Placental epithelial cell (primary cell): ENCODE measurements around the gene ATP7B. TPM values are rescaled to one million over a fixed set of nuclear protein-coding genes. Genes with fewer than 3 reads are reported as not detected.

Source experiments
- total RNA-seq: library from RNA; depleted of rRNA; stranded (reverse); fragments of >200 nt; gene quantifications from 2 replicates; pipeline ENCODE4 v1.2.3, GENCODE V29; 2012

The ATP7B gene
- total RNA-seq, result 18.2 and 26.3 TPM in 2 replicates

DNA sequence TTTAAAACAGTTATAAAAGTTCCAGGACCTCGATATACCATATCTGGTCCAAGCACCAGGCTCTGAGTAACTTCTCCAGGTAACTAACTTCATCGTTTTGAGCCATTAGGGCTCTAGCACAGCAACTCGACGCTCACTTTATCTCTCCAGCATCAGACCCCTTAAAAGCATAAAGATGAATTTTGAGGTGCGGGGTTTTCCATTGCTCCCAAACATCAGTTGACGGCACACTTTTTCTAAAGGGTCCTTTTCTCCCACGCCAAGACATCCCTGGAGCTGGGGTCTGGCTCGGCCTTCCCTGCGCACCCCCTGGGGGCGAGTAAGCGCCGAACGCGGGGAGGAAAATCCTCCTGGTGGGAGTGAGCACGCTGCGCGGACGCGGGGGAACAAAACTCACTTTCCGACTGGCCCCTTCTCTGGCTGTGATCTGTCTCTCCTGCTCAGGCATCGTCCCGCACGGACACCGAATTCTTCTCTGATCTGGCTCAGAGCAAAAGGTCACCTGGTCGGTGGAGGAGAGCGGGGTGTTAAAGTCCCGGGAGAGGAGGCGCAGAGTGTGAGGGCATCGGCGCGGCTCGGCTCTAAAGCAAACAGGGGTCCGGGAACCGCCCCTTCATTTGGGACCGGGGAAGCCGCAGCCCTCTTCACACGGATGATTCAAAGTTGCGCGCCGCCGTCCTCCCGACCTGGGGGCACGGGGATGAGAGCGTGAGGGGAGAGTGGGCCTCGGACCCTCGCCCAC is at the start of gene ATP7B:
Gene ATP7B (minus strand): TSS at position 561 of the 742 bp plus-strand sequence. CDS start 113 bp downstream, at position 448.

DNA sequence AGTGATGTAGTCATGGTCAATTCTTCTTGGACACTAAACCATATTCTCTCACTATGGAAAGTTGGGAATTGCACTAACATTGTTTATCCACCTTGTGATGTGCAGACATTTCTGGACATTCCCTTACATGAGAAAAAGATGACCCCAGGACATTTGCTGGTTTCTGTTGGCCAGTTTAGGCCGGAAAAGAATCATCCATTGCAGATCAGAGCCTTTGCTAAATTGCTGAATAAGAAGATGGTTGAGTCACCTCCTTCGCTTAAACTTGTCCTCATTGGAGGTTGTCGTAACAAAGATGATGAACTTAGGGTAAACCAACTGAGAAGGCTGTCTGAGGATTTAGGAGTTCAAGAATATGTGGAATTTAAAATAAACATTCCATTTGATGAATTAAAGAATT is 13.2 kb upstream of the ATP7B start, which contains the start of gene UTP14C:
Gene UTP14C (plus strand): TSS at position 211 of the 400 bp plus-strand sequence. CDS start 4,114 bp downstream, outside the sequence.

DNA sequence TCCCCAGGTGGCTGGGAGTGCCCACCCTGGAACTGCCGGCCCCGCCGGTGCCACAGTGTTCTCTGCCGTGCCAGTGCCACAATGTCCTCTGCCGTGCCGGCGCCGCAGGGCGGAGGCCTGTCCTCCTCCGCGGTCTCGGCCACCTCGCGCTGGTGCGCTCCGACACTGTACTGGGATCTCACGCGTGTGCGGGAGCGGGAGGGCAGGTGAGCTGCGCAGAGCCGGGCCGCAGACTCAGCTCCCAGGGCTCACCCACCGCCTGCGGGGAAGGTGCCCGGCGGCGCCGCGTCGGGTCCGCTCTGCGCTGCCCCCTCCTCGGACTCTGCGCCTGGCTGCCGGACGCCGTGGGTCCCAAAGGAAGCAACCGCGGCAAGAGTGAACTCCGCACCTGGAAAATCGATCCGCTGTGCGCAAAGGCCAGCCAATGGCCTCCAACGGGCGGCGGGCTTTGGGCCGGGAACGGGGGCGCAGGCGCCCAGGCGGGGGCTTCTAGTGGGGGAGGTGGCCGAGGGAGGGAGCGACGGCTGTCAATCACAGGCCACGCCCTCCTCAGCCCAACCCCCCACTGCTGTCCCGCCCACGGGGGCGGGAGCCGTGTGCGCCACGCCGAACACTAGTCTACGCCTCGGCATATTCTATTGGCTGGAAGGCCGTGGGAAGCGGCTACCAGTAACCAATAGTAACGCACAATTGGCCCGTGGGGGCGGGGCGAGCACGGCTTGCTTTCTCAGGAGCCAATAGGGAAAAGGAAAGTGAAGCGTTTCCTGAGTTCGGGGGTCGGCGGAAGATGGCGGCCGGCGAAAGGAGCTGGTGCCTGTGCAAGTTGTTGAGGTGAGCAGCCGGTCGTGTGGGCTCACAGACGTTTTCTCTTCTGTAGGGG is 622 bp upstream of the ATP7B start, which contains the start of gene ALG11:
Gene ALG11 (plus strand): TSS at position 767 of the 880 bp plus-strand sequence. CDS start 21 bp downstream, at position 788.

Other genes with a start within 250 kb of the ATP7B start
- 4.0 and 10.2 TPM in 2 replicates for gene DHRS12, start 207.3 kb downstream of the ATP7B start, total RNA-seq
- 0.39 TPM in 1 of 2 replicates, not detected in the other for gene TMEM272, start 166.3 kb downstream of the ATP7B start, total RNA-seq
- not detected in 2 replicates for gene CCDC70, start 149.5 kb downstream of the ATP7B start, total RNA-seq
- 20.4 and 27.4 TPM in 2 replicates for gene ALG11, start 948 bp upstream of the ATP7B start, total RNA-seq
- 11.0 and 11.3 TPM in 2 replicates for gene UTP14C, start 13.2 kb upstream of the ATP7B start, total RNA-seq
- 0.39 TPM in 1 of 2 replicates, not detected in the other for gene NEK5, start 117.6 kb upstream of the ATP7B start, total RNA-seq
- gene NEK3, start 148.1 kb upstream of the ATP7B start, total RNA-seq, result 8.9 and 13.0 TPM in 2 replicates